ENCODE measurements around the gene SLX9. TPM values are rescaled to one million over a fixed set of nuclear protein-coding genes. Genes with fewer than 3 reads are reported as not detected.

The SLX9 gene
- polyA plus RNA-seq, 1 experiment = 12.4 TPM

DNA sequence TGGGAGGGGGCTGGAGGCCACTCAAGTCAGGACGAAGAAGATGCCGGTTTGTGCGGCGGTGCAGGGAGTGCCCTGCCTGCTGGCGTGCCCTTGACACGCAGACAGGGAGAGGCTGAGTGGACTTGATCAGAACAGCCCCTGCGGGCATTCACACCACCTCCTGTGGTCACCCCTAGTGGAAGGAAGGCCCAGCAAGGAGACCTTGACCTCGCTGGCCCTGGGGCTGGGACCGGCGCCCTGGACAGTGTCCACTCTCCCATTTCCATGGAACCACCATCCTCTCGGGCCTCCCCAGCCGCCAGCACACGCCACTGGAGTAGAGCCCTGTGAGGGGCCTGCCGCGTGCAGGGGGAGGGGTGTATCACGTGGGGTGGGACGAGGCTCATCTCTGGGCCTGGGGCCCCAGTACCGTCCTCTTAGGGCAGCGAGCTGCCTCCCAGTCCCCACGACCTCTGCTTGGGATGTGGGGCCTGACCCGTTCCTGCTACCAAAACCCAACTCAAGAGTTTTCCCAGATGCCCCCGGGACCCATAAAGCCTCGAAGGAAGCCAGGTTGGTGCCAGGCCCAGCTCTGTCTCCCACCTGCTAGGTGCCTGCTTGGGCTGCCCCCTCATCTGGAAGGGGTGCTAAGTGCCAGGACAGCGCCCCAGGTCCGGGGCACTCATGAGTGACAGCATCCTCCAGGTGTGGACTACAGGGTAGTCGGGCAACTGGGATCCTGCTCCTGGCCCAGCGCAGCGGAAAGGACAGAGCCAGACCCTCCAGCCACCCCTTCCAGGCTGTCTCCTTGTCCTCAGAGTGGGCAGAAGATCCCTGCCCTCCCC, 62.8 kb downstream of the SLX9 start:
- no peak for DNase-seq (ENCODE audit: low read depth)
- TF ChIP-seq, protein P1, sequence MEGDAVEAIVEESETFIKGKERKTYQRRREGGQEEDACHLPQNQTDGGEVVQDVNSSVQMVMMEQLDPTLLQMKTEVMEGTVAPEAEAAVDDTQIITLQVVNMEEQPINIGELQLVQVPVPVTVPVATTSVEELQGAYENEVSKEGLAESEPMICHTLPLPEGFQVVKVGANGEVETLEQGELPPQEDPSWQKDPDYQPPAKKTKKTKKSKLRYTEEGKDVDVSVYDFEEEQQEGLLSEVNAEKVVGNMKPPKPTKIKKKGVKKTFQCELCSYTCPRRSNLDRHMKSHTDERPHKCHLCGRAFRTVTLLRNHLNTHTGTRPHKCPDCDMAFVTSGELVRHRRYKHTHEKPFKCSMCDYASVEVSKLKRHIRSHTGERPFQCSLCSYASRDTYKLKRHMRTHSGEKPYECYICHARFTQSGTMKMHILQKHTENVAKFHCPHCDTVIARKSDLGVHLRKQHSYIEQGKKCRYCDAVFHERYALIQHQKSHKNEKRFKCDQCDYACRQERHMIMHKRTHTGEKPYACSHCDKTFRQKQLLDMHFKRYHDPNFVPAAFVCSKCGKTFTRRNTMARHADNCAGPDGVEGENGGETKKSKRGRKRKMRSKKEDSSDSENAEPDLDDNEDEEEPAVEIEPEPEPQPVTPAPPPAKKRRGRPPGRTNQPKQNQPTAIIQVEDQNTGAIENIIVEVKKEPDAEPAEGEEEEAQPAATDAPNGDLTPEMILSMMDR (IDR thresholded peaks at IDR 0.05; ENCODE audit: insufficient read depth, low read depth, low read length) = no peak
- ChIA-PET CTCF (no interaction called here), POLR2A (interaction anchor here (0.7 kb wide), 1 partner anchor 1283 kb away, joined by 3 read pairs; no protein-coding TSS in a partner anchor)
- Histone ChIP-seq H3K36me3 (ENCODE audit: control insufficient read depth, insufficient read depth, low read length) (no peaks in the 10 kb centered on the region), H3K27me3 (ENCODE audit: control insufficient read depth, insufficient read depth, low read length) (no peaks in the 10 kb centered on the region), H3K4me3 (ENCODE audit: low read depth, low read length) (no peak overlapping the region)

DNA sequence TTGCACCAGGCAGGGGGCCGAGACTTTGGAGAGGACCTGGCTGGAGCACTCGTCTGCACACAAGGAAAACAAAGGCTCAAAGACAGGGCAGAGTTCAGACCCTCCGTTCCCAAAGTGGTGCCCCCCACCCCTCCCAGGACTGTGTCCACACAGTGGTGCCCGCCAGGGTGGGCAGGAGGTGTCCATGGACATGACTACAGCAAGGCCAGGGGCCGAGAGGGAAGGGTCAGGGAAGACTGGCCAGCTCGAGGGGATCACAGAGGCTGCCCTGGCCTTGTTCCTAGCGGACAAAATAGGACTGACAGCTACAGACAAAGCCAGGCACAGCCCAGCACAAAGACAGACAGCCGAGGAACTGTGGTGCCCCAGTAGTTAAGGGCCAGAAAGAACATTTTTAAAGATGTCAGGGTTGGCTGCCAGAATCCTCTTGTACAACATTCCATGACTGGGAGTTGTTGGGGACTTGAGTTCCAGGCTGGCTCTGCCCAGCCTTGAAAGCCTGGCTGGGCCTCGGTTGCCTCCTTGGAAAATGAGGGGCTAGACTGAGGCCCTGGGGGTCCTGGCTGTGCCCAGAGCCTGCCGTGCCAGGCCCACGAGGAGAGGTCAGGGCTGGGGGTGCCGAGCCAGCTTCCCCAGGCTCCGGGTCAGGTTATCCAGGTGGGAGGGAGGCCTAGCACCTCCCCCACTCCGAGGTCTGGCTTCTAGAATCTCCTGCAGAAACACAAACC, 63.7 kb downstream of the SLX9 start:
- CTCF ChIA-PET = no interaction called here
- no peak for DNase-seq (ENCODE audit: low read depth)
- POLR2A ChIA-PET = no interaction called here
- H3K4me3 ChIP-seq (ENCODE audit: low read depth, low read length) = no peak overlapping the region
- TF ChIP-seq, protein P1 (IDR thresholded peaks at IDR 0.05; ENCODE audit: insufficient read depth, low read depth, low read length) = no peak
- no peaks in the 10 kb centered on the region for H3K36me3 ChIP-seq (ENCODE audit: control insufficient read depth, insufficient read depth, low read length)
- no peaks in the 10 kb centered on the region for H3K27me3 ChIP-seq (ENCODE audit: control insufficient read depth, insufficient read depth, low read length)

DNA sequence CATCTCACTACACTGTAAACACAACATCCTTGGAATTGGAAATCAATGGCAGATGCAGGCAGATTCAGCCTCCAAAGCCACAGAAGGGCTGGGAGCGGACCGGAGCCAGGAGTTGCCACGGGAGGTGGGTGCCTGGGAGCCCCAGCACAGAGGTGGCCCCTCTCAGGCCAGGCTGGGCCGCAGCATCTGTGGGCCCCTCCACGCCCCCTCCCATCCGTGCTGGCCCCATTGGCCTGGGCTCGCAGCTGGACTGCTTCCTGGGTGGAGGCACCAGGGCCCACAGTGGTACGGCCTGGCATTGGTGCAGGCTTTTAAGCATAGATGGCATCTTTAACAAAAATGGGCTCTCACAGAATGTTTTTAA, 64.2 kb downstream of the SLX9 start:
- no peaks in the 10 kb centered on the region for H3K36me3 ChIP-seq (ENCODE audit: control insufficient read depth, insufficient read depth, low read length)
- H3K4me3 ChIP-seq (ENCODE audit: low read depth, low read length) = no peak overlapping the region
- DNase-seq (ENCODE audit: low read depth) = no peak
- TF ChIP-seq, protein P1 (IDR thresholded peaks at IDR 0.05; ENCODE audit: insufficient read depth, low read depth, low read length) = no peak
- no peaks in the 10 kb centered on the region for H3K27me3 ChIP-seq (ENCODE audit: control insufficient read depth, insufficient read depth, low read length)
- CTCF ChIA-PET = no interaction called here
- POLR2A ChIA-PET = no interaction called here

DNA sequence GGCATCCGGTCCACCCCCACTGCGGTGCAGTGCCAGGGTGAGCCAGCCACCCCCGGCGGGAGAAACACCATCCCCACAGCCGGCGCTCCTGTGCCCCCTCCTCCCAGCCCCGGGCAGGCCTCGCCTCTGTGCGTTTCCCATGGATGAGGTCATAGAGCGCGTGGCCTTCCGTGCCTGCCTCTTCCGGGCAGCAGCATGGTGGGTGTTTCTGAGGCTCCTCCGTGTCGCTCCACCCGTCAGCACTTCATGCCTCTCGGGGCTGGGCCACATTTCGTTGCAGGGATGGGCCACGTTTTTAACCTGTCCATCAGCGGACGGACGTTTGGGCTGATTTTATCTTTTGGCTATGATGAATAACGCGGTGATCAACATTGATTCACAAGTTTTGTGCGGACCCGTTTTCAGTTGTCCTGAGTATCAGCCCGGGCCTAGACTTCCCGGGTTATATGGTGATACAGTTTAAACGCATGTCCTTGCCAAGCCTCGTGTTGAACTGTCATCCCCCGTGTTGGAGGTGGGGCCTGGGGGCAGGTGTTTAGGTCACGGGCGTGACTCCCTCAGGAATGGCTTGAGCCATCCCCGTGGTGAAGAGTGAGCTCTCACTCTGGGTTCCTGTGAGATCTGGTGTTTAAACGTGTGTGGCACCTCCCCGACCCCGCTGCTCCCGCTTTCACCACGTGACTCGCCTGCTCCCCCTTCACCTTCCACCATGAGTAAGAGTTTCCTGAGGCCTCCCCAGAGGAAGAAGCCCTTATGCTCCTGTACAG, 64.8 kb downstream of the SLX9 start:
- no peak overlapping the region for H3K4me3 ChIP-seq (ENCODE audit: low read depth, low read length)
- POLR2A ChIA-PET = no interaction called here
- no peaks in the 10 kb centered on the region for H3K27me3 ChIP-seq (ENCODE audit: control insufficient read depth, insufficient read depth, low read length)
- TF ChIP-seq, protein P1 (IDR thresholded peaks at IDR 0.05; ENCODE audit: insufficient read depth, low read depth, low read length) = no peak
- CTCF ChIA-PET = interaction anchor here (1.0 kb wide), 1 partner anchor 10 kb away, joined by 3 read pairs; no protein-coding TSS in a partner anchor
- no peak for DNase-seq (ENCODE audit: low read depth)
- H3K36me3 ChIP-seq (ENCODE audit: control insufficient read depth, insufficient read depth, low read length) = no peaks in the 10 kb centered on the region
